CD4-positive, alpha-beta memory T cell (primary cell): Measurements from ENCODE around the gene PLAA. TPM values are rescaled to one million over a fixed set of nuclear protein-coding genes. Genes with fewer than 3 reads are reported as not detected.

Source experiments
- CTCF ChIA-PET: fragments of 350-600 bp; sonication (Branson Sonifier 250); formaldehyde crosslinking; loops from one replicate; lab custom pipeline; 2021; ENCODE audit warnings: inconsistent platforms; ENCODE audit not compliant: partially characterized antibody; lab: Charles Lee
- POLR2A ChIA-PET: fragments of 350-600 bp; sonication (Branson Sonifier 250); formaldehyde crosslinking; loops from one replicate; lab custom pipeline; 2021; ENCODE audit not compliant: partially characterized antibody; lab: Charles Lee
- DNase-seq, 5 donors: peaks; one replicate each; pipeline versions ENCODE4 v3.0.0 to v3.0.0-alpha.2; 2020 to 2022; ENCODE audit warnings: mixed read lengths in 1 of 5
- H3K27ac ChIP-seq: one replicate; pipeline ENCODE4 v1.7.0; 2013; ENCODE audit warnings: low read depth, low read length
- H3K27me3 ChIP-seq: 2 replicates; pipeline ENCODE4 v1.7.0; 2013; ENCODE audit warnings: mild to moderate bottlenecking, low read length, moderate library complexity; ENCODE audit not compliant: insufficient read depth
- H3K36me3 ChIP-seq: 2 replicates; pipeline ENCODE4 v1.7.0; 2013; ENCODE audit warnings: mild to moderate bottlenecking, low read length, moderate library complexity; ENCODE audit not compliant: insufficient read depth
- H3K4me1 ChIP-seq: 2 replicates; pipeline ENCODE4 v1.7.0; 2013; ENCODE audit warnings: mild to moderate bottlenecking, low read length, moderate library complexity; ENCODE audit not compliant: insufficient read depth
- H3K4me3 ChIP-seq, 2 donors: one replicate each; pipeline ENCODE4 v1.7.0; 2013; ENCODE audit warnings: low read length in 2 of 2, mild to moderate bottlenecking in 1 of 2
- H3K9me3 ChIP-seq, 2 donors: one replicate each; pipeline ENCODE4 v1.7.0; 2013; ENCODE audit warnings: low read length in 2 of 2, control low read depth in 1 of 2; ENCODE audit not compliant: control insufficient read depth in 1 of 2
- H3K27ac Mint-ChIP-seq, 7 donors: one replicate each; pipeline ENCODE4 v1.8.0; 2020 to 2021; ENCODE audit warnings: mixed read lengths in 7 of 7, mild to moderate bottlenecking in 6 of 7, inconsistent platforms in 3 of 7, moderate library complexity in 3 of 7
- H3K27me3 Mint-ChIP-seq, 2 donors: one replicate each; pipeline ENCODE4 v1.8.0; 2020 to 2021; ENCODE audit warnings: mixed read lengths in 2 of 2
- H3K36me3 Mint-ChIP-seq, 2 donors: one replicate each; pipeline ENCODE4 v1.8.0; 2020 to 2021; ENCODE audit warnings: mixed read lengths in 2 of 2, inconsistent platforms in 1 of 2, mild to moderate bottlenecking in 1 of 2
- H3K4me1 Mint-ChIP-seq, 4 donors: one replicate each; pipeline ENCODE4 v1.8.0; 2020 to 2021; ENCODE audit warnings: mixed read lengths in 4 of 4, mild to moderate bottlenecking in 1 of 4
- H3K4me3 Mint-ChIP-seq, 8 donors: one replicate each; pipeline ENCODE4 v1.8.0; 2020 to 2021; ENCODE audit warnings: mixed read lengths in 8 of 8, mild to moderate bottlenecking in 7 of 8, moderate library complexity in 6 of 8, inconsistent platforms in 3 of 8
- H3K9me3 Mint-ChIP-seq, 8 donors: one replicate each; pipeline ENCODE4 v1.8.0; 2020 to 2021; ENCODE audit warnings: mixed read lengths in 8 of 8, mild to moderate bottlenecking in 5 of 8, inconsistent platforms in 3 of 8, moderate library complexity in 1 of 8
- intact Hi-C: fragments of 100-400 bp; cut with micrococcal nuclease; formaldehyde crosslinking; loops from one replicate; pipeline ENCODE4 v1.15.1; 2023
- polyA plus RNA-seq, 2 donors: library from polyadenylated mRNA; unstranded; fragments of 300-500 nt; fragmentation: Illumina TruSeq; gene quantifications; one replicate each; pipeline ENCODE4 v1.2.3, GENCODE V29; 2021
- total RNA-seq, 2 experiments: library from RNA; stranded (reverse); gene quantifications; one replicate each; pipeline ENCODE4 v1.2.3, GENCODE V29; 2021

PLAA gene
- total and polyA plus RNA-seq, 4 experiments from 2014 or later = 12.8 to 28.3 (median 25.2) TPM

GRCh38 chr9:26950521-26950920 is 3.5 kb upstream of the PLAA start:
- no peak overlapping the region for H3K4me3 Mint-ChIP-seq
- peaks cover 27% of the 10 kb centered on the region for H3K4me1 ChIP-seq
- H3K4me1 Mint-ChIP-seq = peaks cover 24 to 47% (median 33%) of the 10 kb centered on the region in 4 donors
- no peak overlapping the region for H3K27ac ChIP-seq
- peaks cover 0 to 3% of the 10 kb centered on the region in 2 donors for H3K27me3 Mint-ChIP-seq
- intact Hi-C loops = no loop called here
- H3K27ac Mint-ChIP-seq = peak overlapping the region in 1 of 7 donors; percentile 2
- H3K36me3 Mint-ChIP-seq = peaks cover 0 to 13% of the 10 kb centered on the region in 2 donors
- H3K9me3 ChIP-seq = no peaks in the 10 kb centered on the region
- no peaks in the 10 kb centered on the region for H3K36me3 ChIP-seq
- H3K9me3 Mint-ChIP-seq = peaks cover 0 to 2% (median 0%) of the 10 kb centered on the region in 8 donors
- DNase-seq = no peak
- H3K27me3 ChIP-seq = no peaks in the 10 kb centered on the region
- POLR2A ChIA-PET = no interaction called here
- no peak overlapping the region for H3K4me3 ChIP-seq
- CTCF ChIA-PET = no interaction called here

- DNase-seq = no peak
Observed at GRCh38 chr9:26949637-26950069, 2.6 kb upstream of the PLAA start.

GRCh38 chr9:26947736-26948135 is 694 bp upstream of the PLAA start:
- intact Hi-C loops = loop anchor here (1.0 to 2.0 kb wide), 3 partner anchors 9 to 625 kb away; partner anchors contain the start of genes C9orf72, CAAP1 and IFT74
- POLR2A ChIA-PET = interaction anchor here (1.3 to 1.9 kb wide), 5 partner anchors 9 to 626 kb away, joined by 3 to 43 read pairs (median 5); partner anchors contain the start of genes C9orf72, CAAP1 and IFT74

More at GRCh38 chr9:26949637-26950069, 2.6 kb upstream of the PLAA start:
- no peak overlapping the region for H3K4me3 ChIP-seq
- peaks cover 22 to 50% (median 35%) of the 10 kb centered on the region in 4 donors for H3K4me1 Mint-ChIP-seq
- POLR2A ChIA-PET = no interaction called here
- peaks cover 0 to 3% of the 10 kb centered on the region in 2 donors for H3K27me3 Mint-ChIP-seq
- peak overlapping the region in 1 of 8 donors; percentile 30 for H3K4me3 Mint-ChIP-seq
- H3K27ac Mint-ChIP-seq = peak overlapping the region in 1 of 7 donors; percentile 55
- H3K9me3 ChIP-seq = no peaks in the 10 kb centered on the region
- peaks cover 0 to 15% of the 10 kb centered on the region in 2 donors for H3K36me3 Mint-ChIP-seq
- H3K27me3 ChIP-seq = no peaks in the 10 kb centered on the region
- no peak overlapping the region for H3K27ac ChIP-seq
- H3K4me1 ChIP-seq = peaks cover 27% of the 10 kb centered on the region
- CTCF ChIA-PET = no interaction called here
- intact Hi-C loops = no loop called here
- H3K36me3 ChIP-seq = no peaks in the 10 kb centered on the region
- H3K9me3 Mint-ChIP-seq = peaks cover 0 to 2% (median 0%) of the 10 kb centered on the region in 8 donors

DNA sequence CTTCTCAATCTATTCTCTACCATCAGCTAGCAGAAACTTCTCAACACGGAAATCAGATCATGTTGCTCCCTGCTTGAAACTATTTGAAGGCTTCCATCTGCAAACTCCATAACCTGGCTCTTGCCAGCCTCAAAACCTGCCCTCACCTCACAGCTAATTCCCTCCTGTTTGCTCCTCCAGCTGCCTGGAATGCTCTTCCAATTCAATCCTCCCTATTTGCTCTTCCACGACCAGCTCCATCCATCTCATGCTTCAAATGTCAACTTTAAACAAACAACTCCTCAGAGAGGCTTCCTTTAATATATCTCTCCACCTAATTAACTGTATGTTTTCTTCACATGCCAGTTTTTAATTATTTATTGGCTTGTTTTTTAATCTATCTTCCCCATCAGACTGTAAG is 1.5 kb downstream of the PLAA start:
- peaks cover 8 to 17% of the 10 kb centered on the region in 2 donors for H3K36me3 Mint-ChIP-seq
- H3K4me1 Mint-ChIP-seq = peaks cover 49 to 77% (median 62%) of the 10 kb centered on the region in 4 donors
- H3K27me3 Mint-ChIP-seq = peaks cover 0 to 3% of the 10 kb centered on the region in 2 donors
- no peaks in the 10 kb centered on the region for H3K36me3 ChIP-seq
- peaks cover 0 to 2% (median 0%) of the 10 kb centered on the region in 8 donors for H3K9me3 Mint-ChIP-seq
- no peaks in the 10 kb centered on the region for H3K9me3 ChIP-seq
- H3K27me3 ChIP-seq = no peaks in the 10 kb centered on the region
- H3K27ac Mint-ChIP-seq = peak overlapping the region; percentile 98 to 100 (median 99)
- peak overlapping the region; percentile 92 to 99 (median 97) for H3K4me3 Mint-ChIP-seq
- peaks cover 62% of the 10 kb centered on the region for H3K4me1 ChIP-seq
- H3K27ac ChIP-seq = peak overlapping the region; percentile 96
- no peak for DNase-seq
- POLR2A ChIA-PET = interaction anchor here (1.0 to 1.2 kb wide), 3 partner anchors 10 to 53 kb away, joined by 3 to 6 read pairs (median 3); partner anchors contain the start of genes CAAP1 and IFT74
- intact Hi-C loops = no loop called here
- CTCF ChIA-PET = interaction anchor here (1.1 kb wide), 1 partner anchor 53 kb away, joined by 3 read pairs; no protein-coding TSS in a partner anchor
- H3K4me3 ChIP-seq = no peak overlapping the region

More at GRCh38 chr9:26947736-26948135, 694 bp upstream of the PLAA start:
- Mint-ChIP-seq H3K9me3 (peaks cover 0 to 2% (median 0%) of the 10 kb centered on the region in 8 donors), H3K27me3 (peaks cover 0 to 3% of the 10 kb centered on the region in 2 donors), H3K27ac (peak overlapping the region; percentile 98 to 100 (median 99)), H3K36me3 (peaks cover 5 to 15% of the 10 kb centered on the region in 2 donors), H3K4me3 (peak overlapping the region; percentile 92 to 99 (median 97)), H3K4me1 (peaks cover 36 to 58% (median 45%) of the 10 kb centered on the region in 4 donors)
- Histone ChIP-seq H3K27me3 (no peaks in the 10 kb centered on the region), H3K9me3 (no peaks in the 10 kb centered on the region), H3K36me3 (no peaks in the 10 kb centered on the region), H3K27ac (peak overlapping the region; percentile 96), H3K4me3 (peak overlapping the region; percentile 94 to 96), H3K4me1 (peaks cover 44% of the 10 kb centered on the region)
- DNase-seq = no peak
- CTCF ChIA-PET = interaction anchor here (1.5 to 3.0 kb wide), 2 partner anchors 8 to 55 kb away, joined by 10 to 14 read pairs; partner anchors contain the start of genes CAAP1 and IFT74

DNA sequence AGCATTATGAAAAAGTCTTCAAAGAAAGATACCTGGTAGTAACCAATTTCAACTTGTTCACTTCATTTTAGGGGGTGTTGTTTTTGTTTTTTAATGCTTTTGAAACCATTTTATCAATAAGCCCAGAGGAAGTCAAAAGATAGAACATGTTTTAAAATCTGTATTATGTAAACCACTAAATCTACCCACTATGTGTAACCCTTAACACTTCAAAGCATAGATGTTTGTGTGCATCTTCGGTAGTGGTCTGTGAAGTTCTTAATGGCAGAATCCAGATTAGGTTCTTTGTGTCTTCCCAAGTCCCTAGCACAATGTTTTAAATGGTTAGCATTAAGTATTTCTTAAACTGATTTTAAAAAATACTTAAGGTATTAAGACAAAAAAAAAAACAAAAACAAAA is 6.3 kb downstream of the PLAA start:
- H3K9me3 ChIP-seq = peaks cover 0 to 6% of the 10 kb centered on the region in 2 donors
- Mint-ChIP-seq H3K4me1 (peaks cover 59 to 86% (median 75%) of the 10 kb centered on the region in 4 donors), H3K27me3 (no peaks in the 10 kb centered on the region), H3K27ac (peak overlapping the region in 6 of 7 donors; percentile 3 to 73 (median 34)), H3K4me3 (peak overlapping the region in 6 of 8 donors; percentile 3 to 54 (median 52)), H3K36me3 (peaks cover 13 to 30% of the 10 kb centered on the region in 2 donors), H3K9me3 (peaks cover 0 to 11% (median 6%) of the 10 kb centered on the region in 8 donors)
- no peak overlapping the region for H3K27ac ChIP-seq
- POLR2A ChIA-PET = no interaction called here
- H3K36me3 ChIP-seq = no peaks in the 10 kb centered on the region
- H3K4me3 ChIP-seq = no peak overlapping the region
- no peak for DNase-seq
- CTCF ChIA-PET = interaction anchor here (0.6 kb wide), 1 partner anchor 30 kb away, joined by 4 read pairs; no protein-coding TSS in a partner anchor
- H3K27me3 ChIP-seq = no peaks in the 10 kb centered on the region
- H3K4me1 ChIP-seq = peaks cover 75% of the 10 kb centered on the region
- intact Hi-C loops = no loop called here

DNA sequence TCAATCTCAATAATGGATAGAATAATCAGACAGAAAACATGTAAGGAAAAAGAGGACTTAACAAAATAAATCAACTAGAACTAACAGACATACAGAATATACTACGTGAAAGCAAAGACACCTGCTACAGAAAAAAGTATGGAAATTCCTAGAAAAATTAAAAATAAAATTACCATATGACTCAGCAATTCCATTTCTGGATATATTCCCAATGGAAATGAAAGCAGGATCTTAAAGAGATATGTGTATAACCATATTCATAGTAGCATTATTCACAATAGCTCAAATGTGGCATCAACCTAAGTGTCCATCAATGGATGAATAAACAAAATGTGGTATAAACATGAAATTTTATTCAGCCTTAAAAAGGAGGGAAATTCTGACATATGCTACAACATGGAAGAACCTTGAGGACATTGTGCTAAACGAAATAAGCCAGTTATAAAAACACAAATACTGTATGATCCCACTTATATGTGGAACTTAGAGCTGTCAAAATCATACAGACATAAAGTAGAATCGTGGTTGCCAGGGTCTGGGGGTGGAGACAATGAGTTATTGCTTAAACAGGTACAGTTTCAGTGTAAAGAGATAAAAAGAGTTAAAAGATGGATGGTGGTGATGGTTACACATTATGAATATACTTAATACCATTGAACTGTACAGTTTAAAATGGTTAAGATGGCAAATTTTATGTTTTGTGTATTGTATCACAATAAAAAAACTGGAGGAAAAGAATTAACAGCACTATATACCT is 6.9 kb downstream of the PLAA start:
- no peaks in the 10 kb centered on the region for H3K27me3 ChIP-seq
- intact Hi-C loops = no loop called here
- peaks cover 68% of the 10 kb centered on the region for H3K4me1 ChIP-seq
- CTCF ChIA-PET = no interaction called here
- no peaks in the 10 kb centered on the region for H3K36me3 ChIP-seq
- Mint-ChIP-seq H3K4me1 (peaks cover 58 to 84% (median 71%) of the 10 kb centered on the region in 4 donors), H3K27ac (peak overlapping the region in 6 of 7 donors; percentile 1 to 73 (median 32)), H3K27me3 (no peaks in the 10 kb centered on the region), H3K36me3 (peaks cover 13 to 31% of the 10 kb centered on the region in 2 donors), H3K9me3 (peaks cover 0 to 11% (median 6%) of the 10 kb centered on the region in 8 donors), H3K4me3 (peak overlapping the region in 7 of 8 donors; percentile 3 to 54 (median 51))
- H3K9me3 ChIP-seq = peaks cover 0 to 6% of the 10 kb centered on the region in 2 donors
- POLR2A ChIA-PET = no interaction called here
- no peak for DNase-seq
- H3K4me3 ChIP-seq = no peak overlapping the region
- H3K27ac ChIP-seq = no peak overlapping the region
